SK-N-SH treated with all-trans-retinoic acid at 6 μM for 48 hours (cell line): ENCODE measurements around the gene CERT1.

Experiments used
- ATAC-seq: fragments of 200-7000 bp; cut with Tn5 transposase; 3 replicates; pipeline ENCODE4 v1.9.1; 2020; ENCODE audit warnings: mild to moderate bottlenecking, moderate library complexity
- ARNTL ChIP-seq: fragments of 450-650 bp; formaldehyde crosslinking; IDR thresholded peaks from 2 replicates; pipeline ENCODE4 v1.5.0; 2020; ENCODE audit warnings: low read depth, mild to moderate bottlenecking, moderate library complexity, borderline replicate concordance
- BACH2 ChIP-seq: fragments of 250-450 bp; sonication (Bioruptor Pico); IDR thresholded peaks from 2 replicates; pipeline ENCODE4 v1.9.0; 2021; ENCODE audit warnings: mild to moderate bottlenecking, borderline replicate concordance
- ESRRG ChIP-seq: fragments of 250-450 bp; sonication (Bioruptor Pico); IDR thresholded peaks from 2 replicates; pipeline ENCODE4 v1.6.1; 2021; ENCODE audit warnings: mild to moderate bottlenecking
- ISL1 ChIP-seq: fragments of 250-450 bp; sonication (Bioruptor Pico); IDR thresholded peaks from 2 replicates; pipeline ENCODE4 v2.1.2; 2022; ENCODE audit warnings: mild to moderate bottlenecking, moderate library complexity
- OSR1 ChIP-seq: fragments of 250-450 bp; sonication (Bioruptor Pico); IDR thresholded peaks from 2 replicates; pipeline ENCODE4 v1.8.0; 2022; ENCODE audit warnings: moderate library complexity, mild to moderate bottlenecking, inconsistent platforms
- PPARA ChIP-seq: fragments of 250-450 bp; sonication (Bioruptor Pico); IDR thresholded peaks from 2 replicates; pipeline ENCODE4 v1.5.0; 2020; ENCODE audit warnings: mild to moderate bottlenecking, borderline replicate concordance
- RARB ChIP-seq: fragments of 250-450 bp; sonication (Bioruptor Pico); IDR thresholded peaks from 2 replicates; pipeline ENCODE4 v1.8.0; 2021; ENCODE audit warnings: mild to moderate bottlenecking, moderate library complexity
- SNAI2 ChIP-seq: fragments of 250-450 bp; sonication (Bioruptor Pico); IDR thresholded peaks from 2 replicates; pipeline ENCODE4 v1.5.0; 2020; ENCODE audit warnings: mild to moderate bottlenecking, moderate library complexity
- TCF4 ChIP-seq: fragments of 250-450 bp; sonication (Bioruptor Pico); IDR thresholded peaks from 2 replicates; pipeline ENCODE4 v1.8.0; 2021; ENCODE audit warnings: mild to moderate bottlenecking, moderate library complexity, borderline replicate concordance
- TOX ChIP-seq: fragments of 250-450 bp; sonication (Bioruptor Pico); IDR thresholded peaks from 2 replicates; pipeline ENCODE4 v1.8.0; 2021; ENCODE audit warnings: mild to moderate bottlenecking, moderate library complexity, borderline replicate concordance
- ZC3H10 ChIP-seq: fragments of 250-450 bp; sonication (Bioruptor Pico); IDR thresholded peaks from 2 replicates; pipeline ENCODE4 v1.5.1; 2021; ENCODE audit warnings: mild to moderate bottlenecking, moderate library complexity
- ZFP3 ChIP-seq: fragments of 250-450 bp; sonication (Bioruptor Pico); IDR thresholded peaks from 2 replicates; pipeline ENCODE4 v1.5.0; 2020; ENCODE audit warnings: mild to moderate bottlenecking, moderate library complexity
- ZFP30 ChIP-seq: fragments of 450-650 bp; formaldehyde crosslinking; IDR thresholded peaks from 2 replicates; pipeline ENCODE4 v1.5.0; 2022; ENCODE audit warnings: mild to moderate bottlenecking, moderate library complexity
- ZNF565 ChIP-seq: fragments of 450-650 bp; formaldehyde crosslinking; conservative IDR thresholded peaks from 2 replicates; pipeline ENCODE4 v1.5.0; 2020; ENCODE audit warnings: low read depth, mild to moderate bottlenecking, moderate library complexity
- ZNF70 ChIP-seq: fragments of 450-650 bp; formaldehyde crosslinking; IDR thresholded peaks from 2 replicates; pipeline ENCODE4 v1.5.0; 2020; ENCODE audit warnings: mild to moderate bottlenecking, moderate library complexity
- ZNF8 ChIP-seq: fragments of 450-650 bp; formaldehyde crosslinking; IDR thresholded peaks from 2 replicates; pipeline ENCODE4 v1.5.0; 2020; ENCODE audit warnings: mild to moderate bottlenecking, moderate library complexity
- TF ChIP-seq, protein P1 (sequence below): fragments of 250-450 bp; sonication (Bioruptor Pico); IDR thresholded peaks from 2 replicates; pipeline ENCODE4 v1.5.1; 2020; ENCODE audit warnings: low read depth, mild to moderate bottlenecking, moderate library complexity
- TF ChIP-seq, protein P2 (sequence below): fragments of 250-450 bp; sonication (Bioruptor Pico); IDR thresholded peaks from 2 replicates; pipeline ENCODE4 v1.8.0; 2021; ENCODE audit warnings: low read depth, mild to moderate bottlenecking, moderate library complexity, borderline replicate concordance
- TF ChIP-seq, protein P3 (sequence below): fragments of 250-450 bp; sonication (Bioruptor Pico); IDR thresholded peaks from 2 replicates; pipeline ENCODE4 v1.5.1; 2021; ENCODE audit warnings: mild to moderate bottlenecking, moderate library complexity
- TF ChIP-seq, protein P4 (sequence below): fragments of 250-450 bp; sonication (Bioruptor Pico); IDR thresholded peaks from 2 replicates; pipeline ENCODE4 v1.8.0; 2020; ENCODE audit warnings: mild to moderate bottlenecking, moderate library complexity, borderline replicate concordance
- TF ChIP-seq, protein P5 (sequence below): fragments of 250-450 bp; sonication (Bioruptor Pico); IDR thresholded peaks from 2 replicates; pipeline ENCODE4 v1.5.0; 2020; ENCODE audit warnings: mild to moderate bottlenecking, moderate library complexity

CERT1 gene

DNA sequence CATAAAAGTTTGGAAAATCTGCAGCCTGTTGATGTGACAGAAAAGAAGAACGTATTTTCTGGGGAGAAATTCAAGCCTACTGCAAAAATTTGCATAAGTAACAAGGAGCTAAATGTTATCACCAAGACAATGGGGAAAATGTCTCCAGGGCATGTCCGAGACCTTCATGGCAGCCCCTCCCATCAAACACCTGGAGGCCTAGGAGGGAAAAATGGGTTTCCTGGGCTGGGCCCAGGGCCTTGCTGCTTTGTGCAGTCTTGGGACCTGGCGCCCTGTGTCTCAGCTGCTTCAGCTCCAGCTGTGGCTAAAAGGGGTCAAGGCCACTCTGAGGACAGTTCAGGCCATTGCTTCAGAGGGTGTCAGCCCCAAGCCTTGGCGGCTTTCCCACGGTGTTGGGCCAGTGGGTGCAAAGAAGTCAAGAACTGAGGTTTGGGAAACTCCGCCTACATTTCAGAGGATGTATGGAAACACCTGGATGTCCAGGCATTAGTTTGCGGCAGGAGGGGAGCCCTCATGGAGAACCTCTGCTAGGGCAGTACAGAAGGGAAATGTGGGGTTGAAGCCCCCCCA lies 13.1 kb downstream of the CERT1 start:
- no peak for ATAC-seq
- TF ChIP-seq ESRRG (CRISPR knock-in tag): no peak
- no peak for TF ChIP-seq RARB (CRISPR knock-in tag)
- no peak for TF ChIP-seq ZNF70 (CRISPR knock-in tag)
- no peak for TF ChIP-seq ZC3H10 (CRISPR knock-in tag)
- TF ChIP-seq, protein P1, sequence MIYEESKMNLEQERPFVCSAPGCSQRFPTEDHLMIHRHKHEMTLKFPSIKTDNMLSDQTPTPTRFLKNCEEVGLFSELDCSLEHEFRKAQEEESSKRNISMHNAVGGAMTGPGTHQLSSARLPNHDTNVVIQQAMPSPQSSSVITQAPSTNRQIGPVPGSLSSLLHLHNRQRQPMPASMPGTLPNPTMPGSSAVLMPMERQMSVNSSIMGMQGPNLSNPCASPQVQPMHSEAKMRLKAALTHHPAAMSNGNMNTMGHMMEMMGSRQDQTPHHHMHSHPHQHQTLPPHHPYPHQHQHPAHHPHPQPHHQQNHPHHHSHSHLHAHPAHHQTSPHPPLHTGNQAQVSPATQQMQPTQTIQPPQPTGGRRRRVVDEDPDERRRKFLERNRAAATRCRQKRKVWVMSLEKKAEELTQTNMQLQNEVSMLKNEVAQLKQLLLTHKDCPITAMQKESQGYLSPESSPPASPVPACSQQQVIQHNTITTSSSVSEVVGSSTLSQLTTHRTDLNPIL (CRISPR knock-in tag): no peak
- TF ChIP-seq, protein P2, sequence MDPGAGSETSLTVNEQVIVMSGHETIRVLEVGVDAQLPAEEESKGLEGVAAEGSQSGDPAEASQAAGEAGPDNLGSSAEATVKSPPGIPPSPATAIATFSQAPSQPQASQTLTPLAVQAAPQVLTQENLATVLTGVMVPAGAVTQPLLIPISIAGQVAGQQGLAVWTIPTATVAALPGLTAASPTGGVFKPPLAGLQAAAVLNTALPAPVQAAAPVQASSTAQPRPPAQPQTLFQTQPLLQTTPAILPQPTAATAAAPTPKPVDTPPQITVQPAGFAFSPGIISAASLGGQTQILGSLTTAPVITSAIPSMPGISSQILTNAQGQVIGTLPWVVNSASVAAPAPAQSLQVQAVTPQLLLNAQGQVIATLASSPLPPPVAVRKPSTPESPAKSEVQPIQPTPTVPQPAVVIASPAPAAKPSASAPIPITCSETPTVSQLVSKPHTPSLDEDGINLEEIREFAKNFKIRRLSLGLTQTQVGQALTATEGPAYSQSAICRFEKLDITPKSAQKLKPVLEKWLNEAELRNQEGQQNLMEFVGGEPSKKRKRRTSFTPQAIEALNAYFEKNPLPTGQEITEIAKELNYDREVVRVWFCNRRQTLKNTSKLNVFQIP (CRISPR knock-in tag): no peak
- TF ChIP-seq ZFP3 (CRISPR knock-in tag): no peak
- TF ChIP-seq ZNF565 (CRISPR knock-in tag): no peak
- no peak for TF ChIP-seq OSR1 (CRISPR knock-in tag)
- no peak for TF ChIP-seq TOX (CRISPR knock-in tag)
- no peak for TF ChIP-seq PPARA
- TF ChIP-seq, protein P3, sequence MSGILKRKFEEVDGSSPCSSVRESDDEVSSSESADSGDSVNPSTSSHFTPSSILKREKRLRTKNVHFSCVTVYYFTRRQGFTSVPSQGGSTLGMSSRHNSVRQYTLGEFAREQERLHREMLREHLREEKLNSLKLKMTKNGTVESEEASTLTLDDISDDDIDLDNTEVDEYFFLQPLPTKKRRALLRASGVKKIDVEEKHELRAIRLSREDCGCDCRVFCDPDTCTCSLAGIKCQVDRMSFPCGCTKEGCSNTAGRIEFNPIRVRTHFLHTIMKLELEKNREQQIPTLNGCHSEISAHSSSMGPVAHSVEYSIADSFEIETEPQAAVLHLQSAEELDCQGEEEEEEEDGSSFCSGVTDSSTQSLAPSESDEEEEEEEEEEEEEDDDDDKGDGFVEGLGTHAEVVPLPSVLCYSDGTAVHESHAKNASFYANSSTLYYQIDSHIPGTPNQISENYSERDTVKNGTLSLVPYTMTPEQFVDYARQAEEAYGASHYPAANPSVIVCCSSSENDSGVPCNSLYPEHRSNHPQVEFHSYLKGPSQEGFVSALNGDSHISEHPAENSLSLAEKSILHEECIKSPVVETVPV (CRISPR knock-in tag): no peak
- no peak for TF ChIP-seq ISL1 (CRISPR knock-in tag)
- no peak for TF ChIP-seq ARNTL (CRISPR knock-in tag)
- no peak for TF ChIP-seq ZNF8 (CRISPR knock-in tag)
- TF ChIP-seq TCF4: no peak
- TF ChIP-seq, protein P4, sequence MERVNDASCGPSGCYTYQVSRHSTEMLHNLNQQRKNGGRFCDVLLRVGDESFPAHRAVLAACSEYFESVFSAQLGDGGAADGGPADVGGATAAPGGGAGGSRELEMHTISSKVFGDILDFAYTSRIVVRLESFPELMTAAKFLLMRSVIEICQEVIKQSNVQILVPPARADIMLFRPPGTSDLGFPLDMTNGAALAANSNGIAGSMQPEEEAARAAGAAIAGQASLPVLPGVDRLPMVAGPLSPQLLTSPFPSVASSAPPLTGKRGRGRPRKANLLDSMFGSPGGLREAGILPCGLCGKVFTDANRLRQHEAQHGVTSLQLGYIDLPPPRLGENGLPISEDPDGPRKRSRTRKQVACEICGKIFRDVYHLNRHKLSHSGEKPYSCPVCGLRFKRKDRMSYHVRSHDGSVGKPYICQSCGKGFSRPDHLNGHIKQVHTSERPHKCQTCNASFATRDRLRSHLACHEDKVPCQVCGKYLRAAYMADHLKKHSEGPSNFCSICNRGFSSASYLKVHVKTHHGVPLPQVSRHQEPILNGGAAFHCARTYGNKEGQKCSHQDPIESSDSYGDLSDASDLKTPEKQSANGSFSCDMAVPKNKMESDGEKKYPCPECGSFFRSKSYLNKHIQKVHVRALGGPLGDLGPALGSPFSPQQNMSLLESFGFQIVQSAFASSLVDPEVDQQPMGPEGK (CRISPR knock-in tag): no peak
- TF ChIP-seq, protein P5, sequence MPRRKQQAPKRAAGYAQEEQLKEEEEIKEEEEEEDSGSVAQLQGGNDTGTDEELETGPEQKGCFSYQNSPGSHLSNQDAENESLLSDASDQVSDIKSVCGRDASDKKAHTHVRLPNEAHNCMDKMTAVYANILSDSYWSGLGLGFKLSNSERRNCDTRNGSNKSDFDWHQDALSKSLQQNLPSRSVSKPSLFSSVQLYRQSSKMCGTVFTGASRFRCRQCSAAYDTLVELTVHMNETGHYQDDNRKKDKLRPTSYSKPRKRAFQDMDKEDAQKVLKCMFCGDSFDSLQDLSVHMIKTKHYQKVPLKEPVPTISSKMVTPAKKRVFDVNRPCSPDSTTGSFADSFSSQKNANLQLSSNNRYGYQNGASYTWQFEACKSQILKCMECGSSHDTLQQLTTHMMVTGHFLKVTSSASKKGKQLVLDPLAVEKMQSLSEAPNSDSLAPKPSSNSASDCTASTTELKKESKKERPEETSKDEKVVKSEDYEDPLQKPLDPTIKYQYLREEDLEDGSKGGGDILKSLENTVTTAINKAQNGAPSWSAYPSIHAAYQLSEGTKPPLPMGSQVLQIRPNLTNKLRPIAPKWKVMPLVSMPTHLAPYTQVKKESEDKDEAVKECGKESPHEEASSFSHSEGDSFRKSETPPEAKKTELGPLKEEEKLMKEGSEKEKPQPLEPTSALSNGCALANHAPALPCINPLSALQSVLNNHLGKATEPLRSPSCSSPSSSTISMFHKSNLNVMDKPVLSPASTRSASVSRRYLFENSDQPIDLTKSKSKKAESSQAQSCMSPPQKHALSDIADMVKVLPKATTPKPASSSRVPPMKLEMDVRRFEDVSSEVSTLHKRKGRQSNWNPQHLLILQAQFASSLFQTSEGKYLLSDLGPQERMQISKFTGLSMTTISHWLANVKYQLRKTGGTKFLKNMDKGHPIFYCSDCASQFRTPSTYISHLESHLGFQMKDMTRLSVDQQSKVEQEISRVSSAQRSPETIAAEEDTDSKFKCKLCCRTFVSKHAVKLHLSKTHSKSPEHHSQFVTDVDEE (CRISPR knock-in tag): no peak

DNA sequence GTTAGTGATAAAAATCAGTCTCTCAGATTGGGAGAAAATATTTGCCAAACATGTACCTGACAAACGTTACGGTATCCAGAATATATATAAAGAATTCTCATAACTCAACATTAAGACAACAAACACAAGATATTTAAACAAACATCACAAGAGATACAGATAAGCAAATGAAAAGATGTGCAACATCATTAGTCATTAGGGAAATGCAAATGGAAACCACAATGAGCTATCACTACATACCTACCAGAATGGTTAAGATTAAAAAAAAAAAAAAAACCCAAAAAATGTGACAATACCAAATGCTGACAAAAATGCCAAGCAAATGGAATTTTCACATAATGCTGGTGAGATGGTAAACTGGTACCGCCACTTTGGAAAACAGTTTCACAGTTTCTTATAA lies 15.4 kb downstream of the CERT1 start:
- TF ChIP-seq ZNF8 (CRISPR knock-in tag) (no peak), BACH2 (no peak), ESRRG (CRISPR knock-in tag) (no peak), ZFP30 (CRISPR knock-in tag) (no peak), ZNF565 (CRISPR knock-in tag) (no peak), SNAI2 (no peak), TOX (CRISPR knock-in tag) (no peak), TCF4 (no peak)
- no peak for ATAC-seq

DNA sequence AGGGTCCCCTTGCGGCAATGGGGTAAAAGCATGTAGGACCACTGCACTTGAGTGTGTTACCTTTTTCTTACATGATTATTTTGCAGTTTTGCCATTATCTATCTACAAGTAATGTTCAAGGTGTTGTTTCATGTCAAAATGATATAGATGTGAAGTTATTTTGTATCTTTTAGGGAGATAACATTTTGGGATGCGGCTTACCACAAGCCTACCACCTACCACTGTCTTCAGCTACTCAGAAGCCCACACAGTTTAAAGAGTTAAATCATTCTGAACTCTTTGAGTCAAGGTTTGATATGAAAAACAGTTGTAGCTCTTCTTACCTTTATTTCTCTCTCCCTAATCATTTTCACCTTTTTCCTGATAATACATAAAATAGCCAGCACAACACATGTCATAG lies 19.8 kb downstream of the CERT1 start:
- ATAC-seq: no peak
- TF ChIP-seq, protein P2 (CRISPR knock-in tag): no peak
- TF ChIP-seq ARNTL (CRISPR knock-in tag) (no peak), PPARA (no peak), ESRRG (CRISPR knock-in tag) (no peak), OSR1 (CRISPR knock-in tag) (no peak), TCF4 (no peak), ZC3H10 (CRISPR knock-in tag) (no peak), ZNF565 (CRISPR knock-in tag) (no peak)
- TF ChIP-seq, protein P4 (CRISPR knock-in tag): no peak
- TF ChIP-seq, protein P5 (CRISPR knock-in tag): no peak
